NB4 (cell line): ENCODE results near the gene DSCAML1.

ENCODE experiments used
- CTCF ChIP-seq: IDR thresholded peaks from one replicate; pipeline ENCODE4 v1.5.1; 2012; ENCODE audit warnings: low read depth, low read length
- POLR2A ChIP-seq: IDR thresholded peaks from 2 replicates; pipeline ENCODE4 v1.6.1; 2011; ENCODE audit warnings: mild to moderate bottlenecking; ENCODE audit not compliant: insufficient read length; ENCODE audit errors: extremely low read depth

- TF ChIP-seq CTCF (no peak), POLR2A (no peak)
Measured at GRCh38 chr11:117509543-117509942, 287.5 kb downstream of the DSCAML1 start.
